GM23248 (cell line): ENCODE measurements around the gene MAP3K9.

ENCODE experiments used
- EZH2 ChIP-seq: fragments of 200-600 bp; sonication (generic); IDR thresholded peaks from 2 replicates; pipeline ENCODE4 v1.6.1; 2018; ENCODE audit warnings: antibody characterized with exemption, mild to moderate bottlenecking; ENCODE audit not compliant: insufficient read depth, poor library complexity, severe bottlenecking
- EZH2phosphoT487 ChIP-seq: fragments of 200-600 bp; sonication (generic); IDR thresholded peaks from 2 replicates; pipeline ENCODE4 v1.6.1; 2018; ENCODE audit warnings: antibody characterized with exemption, moderate library complexity, mild to moderate bottlenecking, low read depth; ENCODE audit not compliant: insufficient read depth

DNA sequence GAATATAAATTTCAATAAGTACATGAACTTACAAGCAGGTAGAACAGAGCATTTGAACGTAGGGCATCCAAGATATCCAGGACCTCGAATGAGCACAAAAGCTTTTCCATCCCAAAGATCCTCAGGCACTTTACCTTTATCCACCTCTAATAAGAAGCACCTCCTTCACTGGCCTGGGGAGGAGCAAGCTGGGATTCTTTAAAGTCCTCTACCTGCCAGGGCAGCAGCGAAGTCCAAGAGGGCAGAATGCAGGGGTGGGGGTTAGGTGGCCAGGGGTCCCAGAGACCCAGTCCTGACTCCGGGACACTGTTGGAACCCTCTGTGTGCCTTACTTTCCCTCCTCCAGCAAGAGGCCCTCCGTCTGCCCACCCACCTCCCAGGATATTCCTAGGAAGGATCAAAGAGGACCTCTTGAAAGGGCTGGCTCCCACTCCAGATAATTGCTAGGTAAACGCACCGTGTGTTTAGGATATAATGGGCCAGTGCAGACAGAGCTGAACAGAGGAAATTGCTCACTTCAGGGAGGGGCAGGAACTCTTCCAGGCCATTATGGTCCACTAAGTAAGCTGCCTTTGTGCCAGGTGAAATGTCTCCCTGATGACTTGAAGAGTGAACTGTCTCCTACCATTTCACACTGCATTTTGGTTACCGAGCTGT, 99.5 kb downstream of the MAP3K9 start:
- TF ChIP-seq EZH2phosphoT487 (no peak), EZH2 (no peak)
